Stimulated activated CD8-positive, alpha-beta memory T cell treated with anti-CD3 and anti-CD28 coated beads, Interleukin-4, amount 100 ng/mL, for 48 hours (primary cell): Measurements from ENCODE around the gene RGS16.

Source experiments
- DNase-seq: peaks from one replicate; pipeline ENCODE4 v3.0.0-alpha.2; 2020

Gene RGS16

GRCh38 chr1:182604175-182605164, at the start of gene RGS16:
Gene RGS16 (minus strand): TSS chr1:182604389. CDS start chr1:182604259, 130 bp downstream.
- DNase-seq: peak; percentile 97

DNA sequence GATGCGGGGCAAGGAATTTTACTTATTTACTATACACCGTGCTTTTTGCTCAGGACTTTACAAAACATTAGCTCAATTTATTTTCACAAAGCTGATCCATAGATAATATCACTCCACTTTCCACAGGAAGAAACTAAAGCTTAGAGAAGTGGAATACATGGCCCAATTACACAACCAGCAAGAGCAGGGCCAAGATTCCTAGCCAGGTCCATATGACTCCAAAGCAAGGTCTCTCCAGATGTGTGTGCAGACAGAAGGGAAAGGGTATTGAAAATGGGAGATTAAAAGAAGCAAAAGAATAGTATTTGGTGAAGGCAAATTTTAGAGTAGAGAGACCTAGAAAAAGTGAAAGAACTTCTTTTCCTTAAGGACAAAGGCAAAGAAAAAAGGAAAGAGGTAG, 49.8 kb upstream of the RGS16 start:
- DNase-seq: no peak

GRCh38 chr1:182652933-182653332, 48.7 kb upstream of the RGS16 start:
- no peak for DNase-seq

- DNase-seq: no peak
These were observed 47.1 kb upstream of the RGS16 start for GRCh38 chr1:182651339-182651724.

GRCh38 chr1:182650678-182651338, 46.6 kb upstream of the RGS16 start:
- DNase-seq: no peak

GRCh38 chr1:182649041-182649440, 44.9 kb upstream of the RGS16 start:
- no peak for DNase-seq

DNA sequence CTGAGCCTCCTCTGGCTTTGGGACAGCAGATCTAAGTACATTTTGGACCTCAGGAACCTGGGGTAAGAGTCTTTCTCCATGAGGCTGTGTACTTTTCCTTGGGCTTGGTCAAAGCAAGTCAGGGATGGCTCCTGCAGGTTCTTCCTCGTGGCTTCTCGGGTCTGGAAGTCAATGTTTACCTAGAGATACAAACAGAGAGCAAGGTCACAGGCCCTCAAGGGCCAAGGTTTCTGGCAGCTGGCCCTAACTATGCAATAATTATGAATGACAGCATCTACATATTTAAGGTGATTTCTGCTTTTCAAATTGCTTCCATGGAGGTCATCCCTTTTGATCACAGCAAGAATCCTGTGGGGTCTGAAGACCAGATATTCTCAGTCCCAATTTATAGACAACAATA, 42.5 kb upstream of the RGS16 start:
- DNase-seq: no peak

GRCh38 chr1:182644886-182645285, 40.7 kb upstream of the RGS16 start:
- DNase-seq: no peak

GRCh38 chr1:182643699-182644098, 39.5 kb upstream of the RGS16 start:
- DNase-seq: no peak

DNA sequence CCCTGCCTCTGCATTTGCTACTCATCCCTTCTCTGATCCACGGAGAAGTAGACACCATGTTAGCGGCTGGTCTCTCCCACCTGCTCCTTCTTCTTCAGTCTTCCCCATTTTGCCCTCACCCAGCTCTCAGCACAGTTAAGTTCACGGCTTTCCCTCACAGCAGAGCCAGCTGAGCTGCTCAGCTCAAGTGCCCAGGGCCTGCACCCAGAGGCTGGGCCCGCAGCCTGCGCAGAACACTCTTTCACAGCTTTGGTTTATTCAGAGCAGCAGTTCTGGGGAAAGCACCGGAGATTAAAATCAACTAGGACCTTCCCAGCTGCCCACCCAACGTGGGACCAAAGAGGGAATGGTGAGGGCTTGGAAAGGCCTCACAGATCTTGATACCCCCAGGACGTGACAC, 38.3 kb upstream of the RGS16 start:
- DNase-seq: no peak

DNA sequence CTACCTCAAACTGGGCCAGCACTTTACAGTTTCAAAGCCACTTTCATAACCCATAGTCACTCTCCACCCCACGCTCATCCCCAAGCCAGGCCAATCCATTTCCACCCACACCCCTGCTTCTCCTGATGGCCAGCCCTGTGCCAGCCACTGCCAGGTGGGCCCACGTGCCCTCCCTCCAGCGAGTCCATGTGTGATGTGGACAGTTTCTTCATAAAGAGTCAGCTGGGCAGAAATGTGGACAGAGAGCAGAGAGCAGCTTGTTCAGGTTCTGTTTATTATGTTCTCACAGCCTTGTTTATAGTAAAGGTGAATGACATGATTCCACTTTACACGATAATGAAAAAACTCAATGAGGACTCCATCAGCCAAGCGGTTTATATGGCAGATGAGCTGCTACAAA, 37.4 kb upstream of the RGS16 start:
- no peak for DNase-seq

DNA sequence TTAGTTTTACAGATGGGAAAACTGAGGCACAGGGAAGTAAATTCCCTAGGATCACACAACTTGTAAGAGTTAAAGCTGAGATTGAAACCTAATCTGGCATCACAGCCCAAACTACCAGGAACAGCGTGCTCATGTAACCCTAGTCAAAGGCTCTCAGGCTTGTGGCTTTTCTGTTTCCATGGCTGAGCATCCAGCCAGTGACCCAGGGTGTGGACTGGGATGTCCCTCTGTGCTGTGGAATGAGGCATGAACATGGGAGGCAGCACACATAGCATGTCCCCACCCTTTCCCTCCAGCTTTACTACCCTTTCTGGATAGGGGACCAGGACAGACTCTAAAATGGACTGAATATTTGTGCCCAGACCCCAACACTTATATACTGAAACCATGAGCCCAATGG, 35.1 kb upstream of the RGS16 start:
- no peak for DNase-seq

GRCh38 chr1:182637769-182638168, 33.6 kb upstream of the RGS16 start:
- no peak for DNase-seq

DNA sequence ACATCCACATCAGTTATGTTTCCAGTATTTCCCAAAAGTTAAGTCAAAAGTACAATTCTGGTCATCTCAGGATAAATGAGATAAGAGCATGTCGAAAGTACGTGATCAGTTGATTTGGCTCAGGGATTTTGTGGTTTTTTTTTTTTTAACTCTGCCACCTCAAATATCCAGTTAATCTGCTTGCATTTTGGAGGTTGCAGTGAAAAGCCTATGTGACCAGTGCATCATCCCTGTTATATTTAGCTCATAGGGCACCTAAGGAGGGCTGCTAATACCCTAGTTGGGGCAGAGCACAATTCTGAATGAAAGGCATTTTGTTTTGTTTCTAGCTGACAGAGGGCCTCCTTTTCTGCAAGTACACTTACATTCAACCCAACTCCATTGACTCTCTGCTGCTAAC, 31.7 kb upstream of the RGS16 start:
- no peak for DNase-seq

- DNase-seq: peak; percentile 20
These were observed 30.3 kb upstream of the RGS16 start for GRCh38 chr1:182634306-182635072.

GRCh38 chr1:182633657-182634281, 29.6 kb upstream of the RGS16 start:
- peak; percentile 14 for DNase-seq

GRCh38 chr1:182633031-182633430, 28.8 kb upstream of the RGS16 start:
- DNase-seq: no peak

DNA sequence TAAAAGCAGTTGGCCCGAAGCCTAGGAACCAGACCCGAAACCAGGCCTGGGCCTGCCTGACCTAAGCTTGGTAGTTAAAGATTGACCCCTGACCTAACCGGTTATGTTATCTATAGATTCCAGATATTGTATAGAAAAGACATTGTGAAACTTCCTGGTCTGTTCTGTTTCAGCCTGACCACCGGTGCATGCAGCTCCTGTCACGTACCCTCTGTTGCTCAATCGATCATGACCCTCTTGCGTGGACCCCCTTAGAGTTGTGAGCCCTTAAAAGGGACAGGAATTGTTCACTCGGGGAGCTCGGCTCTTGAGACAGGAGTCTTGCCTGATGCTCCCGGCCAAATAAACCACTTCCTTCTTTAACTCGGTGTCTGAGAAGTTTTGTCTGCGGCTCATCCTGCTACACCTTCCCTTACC, 28.3 kb upstream of the RGS16 start:
- peak; percentile 15 for DNase-seq

DNA sequence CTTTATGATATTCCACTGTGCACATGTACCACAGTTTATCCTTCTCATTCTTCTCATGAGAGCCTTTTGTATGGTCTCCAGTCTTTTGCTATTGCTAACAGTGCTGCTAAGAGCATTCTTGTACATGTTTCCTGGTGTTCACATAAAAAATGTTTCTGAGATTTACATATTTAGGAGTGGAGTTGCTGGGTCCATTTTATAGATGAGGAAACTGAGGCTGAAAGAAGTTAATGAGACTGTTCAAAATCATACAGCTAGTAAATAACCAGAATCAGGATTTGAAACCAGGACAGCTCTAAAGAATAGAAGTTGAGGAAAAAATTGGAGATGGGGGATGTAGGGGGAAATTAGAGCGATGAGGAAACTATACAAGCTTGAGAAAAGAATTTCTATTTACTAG, 27.8 kb upstream of the RGS16 start:
- no peak for DNase-seq

- peak; percentile 8 for DNase-seq
These were observed 27.0 kb upstream of the RGS16 start for GRCh38 chr1:182631053-182631677.

DNA sequence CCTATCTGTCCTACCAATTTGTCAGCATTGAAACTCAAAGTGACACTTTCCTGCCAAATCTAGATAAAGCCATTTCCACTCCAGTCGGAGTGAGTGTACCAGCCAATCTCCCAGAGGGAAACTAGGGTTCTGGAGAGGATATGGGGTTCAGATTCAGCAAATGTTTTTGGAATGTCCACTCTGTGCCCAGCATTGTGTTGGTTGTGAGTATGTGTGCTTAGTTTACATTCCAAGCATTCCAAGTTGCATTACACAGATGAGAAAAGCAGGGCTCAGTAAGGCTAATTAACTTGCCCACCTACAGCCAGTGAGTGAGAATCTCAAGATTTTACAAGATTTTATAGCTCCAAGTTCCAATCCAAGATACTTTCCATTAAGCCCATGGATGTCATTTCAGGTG, 26.4 kb upstream of the RGS16 start:
- DNase-seq: peak; percentile 18

- peak; percentile 81 for DNase-seq
These were observed 25.4 kb upstream of the RGS16 start for GRCh38 chr1:182629499-182630096.
